Bronchial smooth muscle cell (primary cell): ENCODE data around the gene FREM1. TPM values are rescaled to one million over a fixed set of nuclear protein-coding genes. Genes with fewer than 3 reads are reported as not detected.

Experiments
- total RNA-seq: library from RNA; depleted of rRNA; stranded (reverse); fragments of >200 nt; gene quantifications from 2 replicates; pipeline ENCODE4 v1.2.1, GENCODE V29; 2014

Gene FREM1
- total RNA-seq, result 0.16 TPM in 1 of 2 replicates, not detected in the other

GRCh38 chr9:14909961-14910805 lies at the start of gene FREM1:
Gene FREM1 (minus strand): TSS chr9:14910428. CDS start chr9:14868977, 41,451 bp downstream.

GRCh38 chr9:14722391-14723035 lies 187.7 kb downstream of the FREM1 start, which contains the start of gene CER1:
Gene CER1 (minus strand): TSS chr9:14722733. CDS start chr9:14722672, 61 bp downstream.

GRCh38 chr9:14693251-14693861 lies 216.9 kb downstream of the FREM1 start, which contains the start of gene ZDHHC21:
Gene ZDHHC21 (minus strand): TSS chr9:14693432. CDS start chr9:14674340, 19,092 bp downstream.

Other genes starting within 250 kb of the FREM1 start
- 2.9 and 5.5 TPM in 2 replicates for gene ZDHHC21, start 217.0 kb downstream of the FREM1 start, total RNA-seq
- not detected in 2 replicates for gene CER1, start 187.7 kb downstream of the FREM1 start, total RNA-seq